ENCODE results near the gene ZNF222.

GRCh38 chr19:44002212-44002565 is 23.0 kb upstream of the ZNF222 start:
- TF ChIP-seq CREB5 (CRISPR knock-in tag; IDR thresholded peaks at IDR 0.05; ENCODE audit: low read depth), result no peak
- TF ChIP-seq POU6F1 (CRISPR knock-in tag; IDR thresholded peaks at IDR 0.05; ENCODE audit: borderline replicate concordance, low read depth), result no peak
- no peak for TF ChIP-seq TSHZ2 (CRISPR knock-in tag; IDR thresholded peaks at IDR 0.05)
- no peak for TF ChIP-seq CSRNP3 (CRISPR knock-in tag; IDR thresholded peaks at IDR 0.05)
- TF ChIP-seq SNAI2 (CRISPR knock-in tag; IDR thresholded peaks at IDR 0.05), result no peak
- no peak for TF ChIP-seq TCF4 (CRISPR knock-in tag; IDR thresholded peaks at IDR 0.05; ENCODE audit: borderline replicate concordance)
- TF ChIP-seq, protein P1, sequence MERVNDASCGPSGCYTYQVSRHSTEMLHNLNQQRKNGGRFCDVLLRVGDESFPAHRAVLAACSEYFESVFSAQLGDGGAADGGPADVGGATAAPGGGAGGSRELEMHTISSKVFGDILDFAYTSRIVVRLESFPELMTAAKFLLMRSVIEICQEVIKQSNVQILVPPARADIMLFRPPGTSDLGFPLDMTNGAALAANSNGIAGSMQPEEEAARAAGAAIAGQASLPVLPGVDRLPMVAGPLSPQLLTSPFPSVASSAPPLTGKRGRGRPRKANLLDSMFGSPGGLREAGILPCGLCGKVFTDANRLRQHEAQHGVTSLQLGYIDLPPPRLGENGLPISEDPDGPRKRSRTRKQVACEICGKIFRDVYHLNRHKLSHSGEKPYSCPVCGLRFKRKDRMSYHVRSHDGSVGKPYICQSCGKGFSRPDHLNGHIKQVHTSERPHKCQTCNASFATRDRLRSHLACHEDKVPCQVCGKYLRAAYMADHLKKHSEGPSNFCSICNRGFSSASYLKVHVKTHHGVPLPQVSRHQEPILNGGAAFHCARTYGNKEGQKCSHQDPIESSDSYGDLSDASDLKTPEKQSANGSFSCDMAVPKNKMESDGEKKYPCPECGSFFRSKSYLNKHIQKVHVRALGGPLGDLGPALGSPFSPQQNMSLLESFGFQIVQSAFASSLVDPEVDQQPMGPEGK (CRISPR knock-in tag; IDR thresholded peaks at IDR 0.05; ENCODE audit: borderline replicate concordance), result no peak

All from SK-N-SH treated with all-trans-retinoic acid at 6 μM for 48 hours (cell line).